ENCODE data around the gene FRRS1. TPM values are rescaled to one million over a fixed set of nuclear protein-coding genes. Genes with fewer than 3 reads are reported as not detected.
A peak's percentile ranks its signal among the peaks of the same experiment; 100 is the strongest.

Gene FRRS1
- total RNA-seq, 2 experiments from 2014 or later = 0.33 to 1.1 TPM

GRCh38 chr1:99702221-99702620 is 64.2 kb downstream of the FRRS1 start:
- TF ChIP-seq CTCF (IDR thresholded peaks at IDR 0.05) = no peak
- Mint-ChIP-seq H3K4me3 (no peak overlapping the region), H3K27me3 (peaks cover 34% of the 10 kb centered on the region), H3K27ac (no peak overlapping the region), H3K36me3 (ENCODE audit: low read depth) (no peaks in the 10 kb centered on the region), H3K4me1 (ENCODE audit: low read depth) (peaks cover 6% of the 10 kb centered on the region), H3K9me3 (no peaks in the 10 kb centered on the region)
- DNase-seq (no peak), ATAC-seq (ENCODE audit: poor library complexity) (no peak)
- no peaks in the 10 kb centered on the region for H3K36me3 ChIP-seq (ENCODE audit: insufficient read depth, low read length)
- ChIA-PET CTCF (no interaction called here), POLR2A (no interaction called here)
- H3K9me3 ChIP-seq (ENCODE audit: control insufficient read depth in 1 of 2, insufficient read depth in 1 of 2, low read length in 2 of 2) = no peaks in the 10 kb centered on the region
- no peak overlapping the region for H3K27ac ChIP-seq (ENCODE audit: low read depth in 1 of 2, low read length in 2 of 2)
- peaks cover 13% of the 10 kb centered on the region for H3K4me1 ChIP-seq (ENCODE audit: insufficient read depth, low read length)
- H3K4me3 ChIP-seq (ENCODE audit: low read length) = no peak overlapping the region
- intact Hi-C loops (cut with DNase I, micrococcal nuclease) = no loop called here
- peaks cover 0 to 4% of the 10 kb centered on the region in 2 experiments for H3K27me3 ChIP-seq (ENCODE audit: control insufficient read depth in 1 of 2, insufficient read depth in 2 of 2, low read length in 2 of 2)

GRCh38 chr1:99700020-99700419 is 66.4 kb downstream of the FRRS1 start:
- DNase-seq (peak in 3 of 14 experiments; percentile 11 to 36 (median 27)), ATAC-seq (ENCODE audit: poor library complexity) (no peak)
- H3K9me3 Mint-ChIP-seq = no peaks in the 10 kb centered on the region
- H3K27ac Mint-ChIP-seq = no peak overlapping the region
- no peaks in the 10 kb centered on the region for H3K36me3 Mint-ChIP-seq (ENCODE audit: low read depth)
- intact Hi-C loops (cut with DNase I, micrococcal nuclease) = no loop called here
- CTCF ChIA-PET = no interaction called here
- H3K4me1 Mint-ChIP-seq (ENCODE audit: low read depth) = peaks cover 6% of the 10 kb centered on the region
- H3K27ac ChIP-seq (ENCODE audit: low read depth in 1 of 2, low read length in 2 of 2) = no peak overlapping the region
- H3K4me3 Mint-ChIP-seq = no peak overlapping the region
- peaks cover 52% of the 10 kb centered on the region for H3K27me3 Mint-ChIP-seq
- no peak for TF ChIP-seq CTCF (IDR thresholded peaks at IDR 0.05)
- peaks cover 11% of the 10 kb centered on the region for H3K4me1 ChIP-seq (ENCODE audit: insufficient read depth, low read length)
- no peak overlapping the region for H3K4me3 ChIP-seq (ENCODE audit: low read length)
- peaks cover 3 to 4% of the 10 kb centered on the region in 2 experiments for H3K27me3 ChIP-seq (ENCODE audit: control insufficient read depth in 1 of 2, insufficient read depth in 2 of 2, low read length in 2 of 2)
- H3K9me3 ChIP-seq (ENCODE audit: control insufficient read depth in 1 of 2, insufficient read depth in 1 of 2, low read length in 2 of 2) = no peaks in the 10 kb centered on the region
- no peaks in the 10 kb centered on the region for H3K36me3 ChIP-seq (ENCODE audit: insufficient read depth, low read length)
- POLR2A ChIA-PET = no interaction called here

GRCh38 chr1:99697580-99697979 is 68.9 kb downstream of the FRRS1 start:
- Mint-ChIP-seq H3K9me3 (no peaks in the 10 kb centered on the region), H3K27me3 (peaks cover 63% of the 10 kb centered on the region), H3K27ac (no peak overlapping the region), H3K36me3 (ENCODE audit: low read depth) (no peaks in the 10 kb centered on the region), H3K4me1 (ENCODE audit: low read depth) (no peaks in the 10 kb centered on the region), H3K4me3 (no peak overlapping the region)
- no peak overlapping the region for H3K27ac ChIP-seq (ENCODE audit: low read depth in 1 of 2, low read length in 2 of 2)
- H3K36me3 ChIP-seq (ENCODE audit: insufficient read depth, low read length) = no peaks in the 10 kb centered on the region
- peaks cover 4 to 10% of the 10 kb centered on the region in 2 experiments for H3K27me3 ChIP-seq (ENCODE audit: control insufficient read depth in 1 of 2, insufficient read depth in 2 of 2, low read length in 2 of 2)
- ChIA-PET CTCF (no interaction called here), POLR2A (no interaction called here)
- no peak overlapping the region for H3K4me3 ChIP-seq (ENCODE audit: low read length)
- intact Hi-C loops (cut with DNase I, micrococcal nuclease) = no loop called here
- DNase-seq = no peak
- H3K4me1 ChIP-seq (ENCODE audit: insufficient read depth, low read length) = no peaks in the 10 kb centered on the region
- no peak for TF ChIP-seq CTCF (IDR thresholded peaks at IDR 0.05)
- no peaks in the 10 kb centered on the region for H3K9me3 ChIP-seq (ENCODE audit: control insufficient read depth in 1 of 2, insufficient read depth in 1 of 2, low read length in 2 of 2)
- no peak for ATAC-seq (ENCODE audit: poor library complexity)
